HCT116 (cell line): Measurements from ENCODE around the gene CALM1. TPM values are rescaled to one million over a fixed set of nuclear protein-coding genes. Genes with fewer than 3 reads are reported as not detected.
A peak's percentile ranks its signal among the peaks of the same experiment; 100 is the strongest.

Experiments
- ATAC-seq: fragments of 200-7000 bp; cut with Tn5 transposase; 2 replicates; pipeline ENCODE4 v1.9.1; 2020; ENCODE audit warnings: mild to moderate bottlenecking, moderate library complexity
- BruUV-seq: library from RNA; stranded (reverse); fragments of 400-500 nt; replicated peaks from 2 replicates; lab custom pipeline; 2021; lab: Mats Ljungman, UMichigan
- CTCF ChIA-PET: fragments of 300-600 bp; sonication (Branson Sonifier 250); formaldehyde crosslinking; loops from one replicate; lab custom pipeline; 2021; ENCODE audit warnings: antibody characterized with exemption; lab: Charles Lee
- POLR2A ChIA-PET: fragments of 300-600, 350-600 bp; sonication (Branson Sonifier 250); formaldehyde crosslinking; loops from one replicate; lab custom pipeline; 2021; ENCODE audit warnings: antibody characterized with exemption; lab: Charles Lee
- RAD21 ChIA-PET, 2 experiments: fragments of 300-600 bp; sonication (Branson Sonifier 250); formaldehyde crosslinking; loops; one replicate each; lab custom pipeline; 2023; ENCODE audit warnings: low total read pairs in 2 of 2; ENCODE audit not compliant: uncharacterized antibody in 2 of 2, unreplicated experiment in 2 of 2, low non-redundant PET in 1 of 2; lab: Charles Lee
- DNase-seq: peaks from one replicate; pipeline ENCODE4 v3.0.0-alpha.2; 2010; ENCODE audit warnings: low read depth, low spot score
- H2AFZ ChIP-seq: fragments of 200-600 bp; shearing (Covaris generic), sonication (generic); 2 replicates; pipeline ENCODE4 v1.6.1; 2017; ENCODE audit warnings: low read depth, mixed run types, mixed read lengths, antibody characterized with exemption, low read length; ENCODE audit not compliant: poor library complexity, severe bottlenecking
- H3K27ac ChIP-seq: 2 replicates; pipeline ENCODE4 v1.5.1; 2012; ENCODE audit warnings: low read depth, low read length
- H3K27me3 ChIP-seq: fragments of 200-600 bp; sonication (generic); 2 replicates; pipeline ENCODE4 v1.6.1; 2016; ENCODE audit warnings: mixed run types, low read length, mixed read lengths; ENCODE audit not compliant: insufficient read depth
- H3K36me3 ChIP-seq, 2 experiments: fragments of 200-500 bp in 1 of 2; fragments of 200-600 bp in 1 of 2; sonication (Bioruptor generic) in 1 of 2; sonication (generic) in 1 of 2; 2 replicates each; pipeline versions ENCODE4 v1.5.1 to v1.6.1; 2014 to 2016; ENCODE audit warnings: low read length in 2 of 2, inconsistent platforms in 1 of 2, mixed read lengths in 1 of 2, mixed run types in 1 of 2; ENCODE audit not compliant: insufficient read depth in 2 of 2, control insufficient read depth in 1 of 2
- H3K4me1 ChIP-seq, 2 experiments: fragments of 200-600 bp in 1 of 2; sonication (generic) in 1 of 2; 2 replicates each; pipeline versions ENCODE4 v1.5.1 to v1.6.1; 2012 to 2017; ENCODE audit warnings: low read length in 2 of 2, inconsistent platforms in 1 of 2, mild to moderate bottlenecking in 1 of 2, mixed read lengths in 1 of 2, mixed run types in 1 of 2, moderate library complexity in 1 of 2; ENCODE audit not compliant: insufficient read depth in 2 of 2, control insufficient read depth in 1 of 2
- H3K4me2 ChIP-seq: fragments of 200-600 bp; sonication (generic); 2 replicates; pipeline ENCODE4 v1.6.1; 2017; ENCODE audit warnings: mixed run types, low read length, mixed read lengths
- H3K4me3 ChIP-seq, 2 experiments: fragments of 200-600 bp in 1 of 2; sonication (generic) in 1 of 2; replicated peaks in 1 of 2; 2 replicates each; pipeline ENCODE4 v1.5.1; 2011 to 2016; ENCODE audit warnings: low read length in 2 of 2, control low read depth in 1 of 2, low read depth in 1 of 2, mild to moderate bottlenecking in 1 of 2, mixed read lengths in 1 of 2, mixed run types in 1 of 2
- H3K79me2 ChIP-seq: fragments of 200-600 bp; sonication (generic); 2 replicates; pipeline ENCODE4 v1.6.1; 2017; ENCODE audit warnings: mild to moderate bottlenecking, mixed run types, low read length, moderate library complexity, mixed read lengths; ENCODE audit not compliant: insufficient read depth
- H3K9ac ChIP-seq: fragments of 200-600 bp; sonication (generic); 2 replicates; pipeline ENCODE4 v1.6.1; 2016; ENCODE audit warnings: low read length, mixed read lengths
- H3K9me2 ChIP-seq: fragments of 200-600 bp; sonication (generic), shearing (Covaris generic); 2 replicates; pipeline ENCODE4 v1.6.1; 2017; ENCODE audit warnings: mixed run types, mild to moderate bottlenecking, moderate library complexity; ENCODE audit not compliant: insufficient read depth
- H3K9me3 ChIP-seq, 2 experiments: fragments of 200-500 bp in 1 of 2; fragments of 200-600 bp in 1 of 2; sonication (Bioruptor generic) in 1 of 2; sonication (generic) in 1 of 2; 2 replicates each; pipeline ENCODE4 v1.6.1; 2014 to 2017; ENCODE audit warnings: low read length in 2 of 2, mixed read lengths in 2 of 2, inconsistent platforms in 1 of 2, low read depth in 1 of 2, mild to moderate bottlenecking in 1 of 2, mixed run types in 1 of 2, moderate library complexity in 1 of 2; ENCODE audit not compliant: control insufficient read depth in 1 of 2, insufficient read depth in 1 of 2
- H4K20me1 ChIP-seq: fragments of 200-600 bp; sonication (generic), shearing (Covaris generic); 2 replicates; pipeline ENCODE4 v1.6.1; 2017; ENCODE audit warnings: mixed run types, mild to moderate bottlenecking, moderate library complexity; ENCODE audit not compliant: insufficient read depth
- CEBPB ChIP-seq: IDR thresholded peaks from 2 replicates; pipeline ENCODE4 v1.6.1; 2012; ENCODE audit warnings: low read depth
- ELF1 ChIP-seq: IDR thresholded peaks from 2 replicates; pipeline ENCODE4 v1.6.1; 2012; ENCODE audit warnings: low read depth, borderline replicate concordance
- EZH2 ChIP-seq: fragments of 200-600 bp; sonication (generic); IDR thresholded peaks from 2 replicates; pipeline ENCODE4 v1.6.1; 2017; ENCODE audit warnings: antibody characterized with exemption, mixed run types
- JUND ChIP-seq: IDR thresholded peaks from 2 replicates; pipeline ENCODE4 v1.6.1; 2012
- MAX ChIP-seq: IDR thresholded peaks from 2 replicates; pipeline ENCODE4 v1.6.1; 2012
- POLR2A ChIP-seq: IDR thresholded peaks from 2 replicates; pipeline ENCODE4 v1.7.0; 2011; ENCODE audit warnings: borderline replicate concordance; ENCODE audit not compliant: insufficient read depth, insufficient read length; ENCODE audit errors: extremely low read depth
- SIN3A ChIP-seq: IDR thresholded peaks from 2 replicates; pipeline ENCODE4 v1.6.1; 2012; ENCODE audit warnings: low read depth
- SRF ChIP-seq: IDR thresholded peaks from 2 replicates; pipeline ENCODE4 v1.6.1; 2012; ENCODE audit warnings: low read depth
- YY1 ChIP-seq: IDR thresholded peaks from 2 replicates; pipeline ENCODE4 v1.6.1; 2011; ENCODE audit warnings: low read length, low read depth, moderate library complexity, mild to moderate bottlenecking; ENCODE audit not compliant: insufficient replicate concordance; ENCODE audit errors: extremely low read depth
- intact Hi-C: fragments of 100-400 bp; cut with micrococcal nuclease; formaldehyde crosslinking; loops from 2 replicates; pipeline ENCODE4 v1.10.0; 2022
- total RNA-seq: library from RNA; stranded (reverse); gene quantifications from one replicate; pipeline ENCODE4 v1.2.1, GENCODE V29; 2021; ENCODE audit not compliant: unreplicated experiment

Gene CALM1
- total RNA-seq, 1 experiment from 2014 or later, result 261 TPM

- TF ChIP-seq YY1 (peak; percentile 76), JUND (no peak), POLR2A (no peak), CEBPB (no peak), SIN3A (no peak; the same call in 1 of the 2 replicates), ELF1 (no peak), EZH2 (no peak)
Observed at GRCh38 chr14:90399541-90400444, 3.0 kb downstream of the CALM1 start (continued).

- Histone ChIP-seq H3K36me3 (peaks cover 50 to 56% of the 10 kb centered on the region in 2 experiments), H2AFZ (no peak overlapping the region), H3K27me3 (no peaks in the 10 kb centered on the region), H3K79me2 (peaks cover 57% of the 10 kb centered on the region), H3K4me1 (peaks cover 12 to 22% of the 10 kb centered on the region in 2 experiments), H3K27ac (no peak overlapping the region), H3K4me3 (no peak overlapping the region), H3K9me2 (no peaks in the 10 kb centered on the region), H3K4me2 (no peak overlapping the region), H4K20me1 (peaks cover 17% of the 10 kb centered on the region; the same call in 1 of the 2 replicates), H3K9me3 (no peaks in the 10 kb centered on the region), H3K9ac (no peak overlapping the region)
- CTCF ChIA-PET, result no interaction called here
- POLR2A ChIA-PET, result no interaction called here
- DNase-seq, result no peak
- RAD21 ChIA-PET, result interaction anchor here in 1 of 2 experiments (0.6 kb wide), 1 partner anchor 97 kb away, joined by 3 read pairs; no protein-coding TSS in a partner anchor
- TF ChIP-seq MAX (no peak), SRF (no peak), JUND (no peak), CEBPB (no peak)
- intact Hi-C loops, result no loop called here
- no peak for ATAC-seq
- BruUV-seq, result no TSS peak
Observed at GRCh38 chr14:90400904-90401561, 4.2 kb downstream of the CALM1 start.
